Esophagus squamous epithelium (tissue), 4 donors: Measurements from ENCODE around the gene LILRA6.
"Not testable (repeated sequence)": the region's sequence is repeated elsewhere in the genome, so short reads cannot be mapped to it uniquely, and the experiment has no call there.

ENCODE experiments used
- CTCF ChIP-seq, 6 experiments: fragments of 450-650 bp in 4 of 6; fragments of 200-600 bp in 2 of 6; sonication (generic) in 2 of 6; IDR thresholded peaks; one replicate each; pipeline ENCODE4 v1.5.1; 2016 to 2019; ENCODE audit warnings: antibody characterized with exemption in 6 of 6, mild to moderate bottlenecking in 4 of 6, moderate library complexity in 4 of 6
- POLR2A ChIP-seq, 4 donors: fragments of 450-650 bp; IDR thresholded peaks; one replicate each; pipeline ENCODE4 v1.6.1; 2017; ENCODE audit warnings: antibody characterized with exemption in 4 of 4, mild to moderate bottlenecking in 4 of 4, moderate library complexity in 3 of 4

- TF ChIP-seq POLR2A, CTCF (IDR thresholded peaks at IDR 0.05): not testable (repeated sequence)
These were observed 31.9 kb upstream of the LILRA6 start for GRCh38 chr19:54274516-54274915.
